B cell (primary cell): Measurements from ENCODE around the gene ENTREP3.

Source experiments
- EZH2 ChIP-seq: IDR thresholded peaks from 2 replicates; pipeline ENCODE4 v1.6.1; 2012; ENCODE audit warnings: borderline replicate concordance, low read depth, mild to moderate bottlenecking, moderate library complexity, low read length; ENCODE audit not compliant: insufficient read depth, poor library complexity, severe bottlenecking
- TF ChIP-seq, protein P1 (sequence below): fragments of 200-600 bp; IDR thresholded peaks from one replicate; pipeline ENCODE4 v1.8.0; 2022; ENCODE audit warnings: antibody characterized with exemption, mild to moderate bottlenecking

- no peak for TF ChIP-seq EZH2
- TF ChIP-seq, protein P1, sequence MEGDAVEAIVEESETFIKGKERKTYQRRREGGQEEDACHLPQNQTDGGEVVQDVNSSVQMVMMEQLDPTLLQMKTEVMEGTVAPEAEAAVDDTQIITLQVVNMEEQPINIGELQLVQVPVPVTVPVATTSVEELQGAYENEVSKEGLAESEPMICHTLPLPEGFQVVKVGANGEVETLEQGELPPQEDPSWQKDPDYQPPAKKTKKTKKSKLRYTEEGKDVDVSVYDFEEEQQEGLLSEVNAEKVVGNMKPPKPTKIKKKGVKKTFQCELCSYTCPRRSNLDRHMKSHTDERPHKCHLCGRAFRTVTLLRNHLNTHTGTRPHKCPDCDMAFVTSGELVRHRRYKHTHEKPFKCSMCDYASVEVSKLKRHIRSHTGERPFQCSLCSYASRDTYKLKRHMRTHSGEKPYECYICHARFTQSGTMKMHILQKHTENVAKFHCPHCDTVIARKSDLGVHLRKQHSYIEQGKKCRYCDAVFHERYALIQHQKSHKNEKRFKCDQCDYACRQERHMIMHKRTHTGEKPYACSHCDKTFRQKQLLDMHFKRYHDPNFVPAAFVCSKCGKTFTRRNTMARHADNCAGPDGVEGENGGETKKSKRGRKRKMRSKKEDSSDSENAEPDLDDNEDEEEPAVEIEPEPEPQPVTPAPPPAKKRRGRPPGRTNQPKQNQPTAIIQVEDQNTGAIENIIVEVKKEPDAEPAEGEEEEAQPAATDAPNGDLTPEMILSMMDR: no peak
Observed at GRCh38 chr1:155247667-155248553, 7.4 kb downstream of the ENTREP3 start.
